HFF-Myc (cell line): ENCODE measurements around the gene PHF5A.

ENCODE experiments used
- DNase-seq: peaks from one replicate; pipeline ENCODE4 v3.0.0-alpha.2; 2011; ENCODE audit warnings: low read depth; ENCODE audit errors: extremely low read depth
- H3K4me3 ChIP-seq: replicated peaks from 2 replicates; pipeline ENCODE4 v1.5.1; 2011; ENCODE audit warnings: low read depth, mild to moderate bottlenecking, control low read depth, low read length
- TF ChIP-seq, protein P1 (sequence below): IDR thresholded peaks from 2 replicates; pipeline ENCODE4 v1.5.1; 2012; ENCODE audit warnings: mild to moderate bottlenecking, low read depth, low read length, control low read depth; ENCODE audit errors: missing control alignments

The PHF5A gene

DNA sequence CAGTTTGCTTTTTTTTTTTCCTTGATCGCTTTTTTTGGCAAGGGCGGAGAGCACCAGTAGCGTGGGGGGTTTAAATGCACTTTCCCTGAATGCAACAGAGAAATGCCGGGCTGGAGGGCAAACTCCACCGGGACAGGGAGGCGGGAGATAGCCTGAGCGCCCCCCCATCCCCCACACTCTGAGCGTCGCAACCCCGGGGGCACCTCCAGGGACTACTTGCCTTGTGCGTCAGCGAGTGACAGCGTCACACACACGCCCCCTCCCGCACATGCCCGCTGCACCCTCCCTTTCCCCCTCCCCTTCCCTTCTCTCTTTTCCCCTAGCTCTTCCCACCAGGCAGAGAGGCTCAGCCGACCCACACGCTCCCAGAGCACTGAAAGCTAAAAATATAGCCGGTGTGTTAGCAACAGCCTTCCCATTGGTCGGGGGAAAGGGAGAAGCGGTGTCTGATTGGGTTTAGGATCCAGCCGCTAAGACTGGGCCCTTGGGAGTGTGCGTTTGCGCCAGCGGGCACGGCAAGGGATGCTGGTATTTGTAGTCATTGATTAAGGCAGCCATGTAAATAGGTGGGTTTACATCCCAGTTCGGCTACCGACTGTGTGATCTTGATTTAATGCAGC lies 20.2 kb downstream of the PHF5A start:
- peak overlapping the region; percentile 98 for H3K4me3 ChIP-seq
- TF ChIP-seq, protein P1, sequence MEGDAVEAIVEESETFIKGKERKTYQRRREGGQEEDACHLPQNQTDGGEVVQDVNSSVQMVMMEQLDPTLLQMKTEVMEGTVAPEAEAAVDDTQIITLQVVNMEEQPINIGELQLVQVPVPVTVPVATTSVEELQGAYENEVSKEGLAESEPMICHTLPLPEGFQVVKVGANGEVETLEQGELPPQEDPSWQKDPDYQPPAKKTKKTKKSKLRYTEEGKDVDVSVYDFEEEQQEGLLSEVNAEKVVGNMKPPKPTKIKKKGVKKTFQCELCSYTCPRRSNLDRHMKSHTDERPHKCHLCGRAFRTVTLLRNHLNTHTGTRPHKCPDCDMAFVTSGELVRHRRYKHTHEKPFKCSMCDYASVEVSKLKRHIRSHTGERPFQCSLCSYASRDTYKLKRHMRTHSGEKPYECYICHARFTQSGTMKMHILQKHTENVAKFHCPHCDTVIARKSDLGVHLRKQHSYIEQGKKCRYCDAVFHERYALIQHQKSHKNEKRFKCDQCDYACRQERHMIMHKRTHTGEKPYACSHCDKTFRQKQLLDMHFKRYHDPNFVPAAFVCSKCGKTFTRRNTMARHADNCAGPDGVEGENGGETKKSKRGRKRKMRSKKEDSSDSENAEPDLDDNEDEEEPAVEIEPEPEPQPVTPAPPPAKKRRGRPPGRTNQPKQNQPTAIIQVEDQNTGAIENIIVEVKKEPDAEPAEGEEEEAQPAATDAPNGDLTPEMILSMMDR: no peak
- peak; percentile 99 for DNase-seq

DNA sequence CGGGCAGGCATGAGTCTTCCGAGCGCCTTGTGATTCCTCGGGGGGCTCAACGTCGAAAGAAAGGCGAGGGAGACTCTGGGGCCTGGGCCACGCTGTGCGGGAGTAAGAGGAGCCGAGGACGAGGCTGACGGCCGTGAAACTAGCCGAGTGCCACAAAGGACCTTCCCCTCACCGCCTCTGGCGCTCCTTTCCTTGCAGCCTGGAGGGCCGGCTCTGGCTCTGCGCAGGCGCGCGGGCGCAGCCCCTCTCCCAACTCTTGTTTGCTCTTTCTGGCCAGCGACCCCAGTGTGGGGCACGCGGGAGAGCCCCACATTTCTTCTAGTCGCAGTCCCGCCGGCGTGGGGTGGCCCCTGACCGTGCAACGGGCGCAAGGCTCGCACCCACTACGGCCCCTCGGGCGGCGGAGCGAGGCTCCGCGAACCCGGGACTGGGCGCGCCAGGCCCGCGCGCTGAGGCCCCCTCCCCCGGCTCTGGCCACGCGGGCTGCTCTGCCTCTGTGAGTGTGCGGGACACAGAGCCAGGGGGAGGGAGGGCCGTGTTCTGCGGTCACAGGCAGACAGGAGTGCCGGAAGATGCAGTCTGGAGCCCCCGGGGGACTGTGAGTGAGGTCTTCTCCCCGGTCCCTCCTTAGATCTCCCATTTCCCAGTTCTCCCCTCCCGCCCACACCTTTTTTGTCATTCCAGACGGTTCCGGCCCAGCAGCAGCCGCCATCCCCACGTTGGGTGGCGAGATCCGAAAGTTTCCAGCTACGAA lies 20.9 kb downstream of the PHF5A start:
- TF ChIP-seq, protein P1: no peak
- no peak for DNase-seq
- H3K4me3 ChIP-seq: peak overlapping the region; percentile 98

DNA sequence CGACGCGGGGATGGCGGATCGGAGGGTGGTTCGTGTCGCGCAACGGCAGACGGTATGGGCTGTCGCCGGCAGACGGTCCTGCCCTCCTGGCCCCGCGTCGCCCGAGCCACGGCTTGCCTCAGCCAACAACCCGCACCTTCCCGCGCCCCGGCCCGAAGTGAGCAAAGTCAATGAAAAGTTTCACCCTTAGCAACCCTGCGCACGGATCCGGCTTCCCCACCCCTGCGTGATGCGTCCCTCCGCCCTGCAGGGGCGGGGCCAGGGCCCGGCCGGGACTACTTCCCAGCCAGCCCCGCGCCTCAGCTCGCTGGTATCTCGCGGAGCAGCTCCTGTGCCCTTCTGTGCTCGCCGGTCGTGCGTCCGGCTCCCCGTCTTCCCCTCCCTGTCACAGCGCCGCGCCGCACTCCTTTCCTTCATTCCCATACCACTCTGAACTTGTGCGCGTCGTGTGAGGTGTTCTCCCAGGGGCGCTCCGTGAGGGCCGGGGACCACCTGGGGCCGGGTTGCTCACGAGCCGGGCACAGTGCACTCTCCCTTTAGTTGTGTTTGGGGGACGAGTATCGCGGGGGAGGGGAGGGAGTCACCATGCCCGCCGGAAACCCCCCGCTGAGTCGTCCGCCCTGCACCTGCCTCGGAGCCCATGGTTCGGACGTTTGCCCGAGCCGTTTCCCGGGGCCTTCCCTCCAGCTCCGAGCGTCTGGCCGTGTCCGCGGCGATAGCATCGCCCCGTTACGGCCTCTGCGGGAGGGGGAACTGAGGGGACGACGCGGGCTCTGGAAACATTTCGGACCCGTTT lies 21.7 kb downstream of the PHF5A start, which contains the start of gene TOB2:
TOB2 (minus strand) TSS at position 163 of the 796 bp plus-strand sequence. CDS start 9,456 bp downstream, outside the sequence.
- DNase-seq: peak; percentile 70
- TF ChIP-seq, protein P1: no peak
- peak within 1 kb of the TSS; percentile 98 for H3K4me3 ChIP-seq

DNA sequence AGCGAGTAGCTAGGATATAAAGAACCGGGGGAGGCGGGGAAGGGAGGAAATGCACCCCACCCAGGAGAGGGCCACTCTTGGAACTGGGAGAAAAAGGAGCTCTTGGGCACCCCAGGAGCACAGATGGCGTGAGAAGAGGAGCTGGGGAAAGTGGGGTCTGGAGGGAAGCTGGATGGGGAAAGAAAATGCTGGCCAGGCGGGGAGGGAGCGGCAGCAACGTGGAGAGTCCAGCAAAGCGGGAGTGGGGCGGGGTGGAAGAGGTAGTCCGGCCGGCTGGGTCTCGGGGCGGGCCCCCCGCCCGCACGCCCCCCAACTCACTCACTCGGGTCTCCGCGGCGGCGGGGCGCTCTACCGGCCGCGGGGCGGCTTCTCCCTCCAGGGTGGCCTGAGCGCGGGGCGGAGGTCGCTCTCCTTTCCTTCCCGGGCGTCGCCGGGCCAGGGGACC lies 22.4 kb downstream of the PHF5A start:
- H3K4me3 ChIP-seq: peak overlapping the region; percentile 98
- TF ChIP-seq, protein P1: no peak
- no peak for DNase-seq

DNA sequence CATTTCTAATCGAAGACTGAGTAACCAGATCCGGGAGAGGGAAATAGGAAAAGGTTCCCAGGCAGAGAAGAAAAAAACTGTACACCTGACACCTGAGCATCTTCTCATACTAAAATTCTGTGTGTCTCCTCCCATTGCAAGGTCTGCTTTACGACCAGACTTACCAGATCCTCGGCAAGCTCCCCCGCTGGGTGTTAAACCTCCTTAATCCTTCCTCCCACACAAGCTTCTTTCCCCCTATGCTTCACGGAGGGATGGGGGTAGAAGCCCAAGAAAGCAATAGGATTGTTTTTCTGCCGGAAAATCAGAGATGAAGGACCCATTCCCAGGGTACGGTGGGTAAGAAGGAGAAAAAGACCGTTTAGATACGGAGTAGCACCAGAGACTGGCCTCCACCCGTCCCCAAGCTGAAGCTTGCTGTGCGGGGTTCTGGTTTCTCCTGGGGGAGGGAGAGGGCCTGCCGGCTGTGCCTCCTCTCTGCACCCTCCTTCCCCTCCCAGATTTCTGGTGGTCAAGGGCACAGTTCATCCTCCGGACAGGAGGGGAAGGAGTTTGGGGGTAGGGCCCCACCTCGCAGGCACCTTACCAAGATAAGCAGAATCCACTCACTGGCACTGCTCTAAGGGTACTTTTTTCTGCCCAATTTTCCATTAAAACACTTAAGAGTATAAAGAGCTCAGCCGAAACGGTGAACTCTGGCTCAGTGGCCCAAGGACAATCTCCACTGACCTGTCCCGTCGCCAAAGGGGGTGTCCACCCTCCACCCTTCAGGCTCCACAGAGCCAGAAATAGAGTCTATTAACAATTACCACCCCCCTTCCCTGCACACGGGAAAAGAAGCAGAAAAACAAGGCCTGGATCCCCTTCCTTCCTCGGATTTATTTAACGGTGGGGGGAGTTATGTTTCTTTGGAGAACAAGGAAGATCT lies 23.1 kb downstream of the PHF5A start:
- TF ChIP-seq, protein P1: no peak
- DNase-seq: no peak
- peak overlapping the region; percentile 98 for H3K4me3 ChIP-seq
